WTC11 (cell line): ENCODE measurements around the gene NEBL. TPM values are rescaled to one million over a fixed set of nuclear protein-coding genes. Genes with fewer than 3 reads are reported as not detected.

Experiments used
- ATAC-seq: fragments of 200-7000 bp; cut with Tn5 transposase; 2 replicates; pipeline ENCODE4 v1.10.0; 2021; ENCODE audit warnings: mild to moderate bottlenecking, moderate library complexity
- CTCF ChIA-PET: fragments of 300-600 bp; sonication (Branson Sonifier 250); formaldehyde crosslinking; loops from one replicate; lab custom pipeline; 2021; ENCODE audit warnings: antibody characterized with exemption; lab: Charles Lee
- POLR2A ChIA-PET: fragments of 350-600 bp; sonication (Branson Sonifier 250); formaldehyde crosslinking; loops from one replicate; lab custom pipeline; 2021; ENCODE audit warnings: antibody characterized with exemption; lab: Charles Lee
- DNase-seq: peaks from one replicate; pipeline ENCODE4 v3.0.0; 2021; ENCODE audit warnings: low spot score
- H3K27ac Mint-ChIP-seq: 2 replicates; pipeline ENCODE4 v1.8.0; 2021; ENCODE audit warnings: mixed read lengths
- H3K27me3 Mint-ChIP-seq: 2 replicates; pipeline ENCODE4 v1.8.0; 2021; ENCODE audit warnings: low read depth, mild to moderate bottlenecking, moderate library complexity, mixed read lengths
- H3K36me3 Mint-ChIP-seq: 2 replicates; pipeline ENCODE4 v1.8.0; 2021; ENCODE audit warnings: mixed read lengths
- H3K4me1 Mint-ChIP-seq: 2 replicates; pipeline ENCODE4 v1.8.0; 2022; ENCODE audit warnings: mixed read lengths
- H3K4me3 Mint-ChIP-seq: 2 replicates; pipeline ENCODE4 v1.8.0; 2021; ENCODE audit warnings: mild to moderate bottlenecking, moderate library complexity, mixed read lengths
- H3K9me3 Mint-ChIP-seq: 2 replicates; pipeline ENCODE4 v1.8.0; 2021; ENCODE audit warnings: mixed read lengths
- AR ChIP-seq: fragments of 250-450 bp; sonication (Bioruptor Pico); IDR thresholded peaks from 2 replicates; pipeline ENCODE4 v1.9.0; 2021; ENCODE audit warnings: mild to moderate bottlenecking
- E2F4 ChIP-seq: sonication (generic); formaldehyde crosslinking; IDR thresholded peaks from 2 replicates; pipeline ENCODE4 v1.8.1; 2022; ENCODE audit warnings: low read depth, mild to moderate bottlenecking, moderate library complexity, missing genetic modification reagents, borderline replicate concordance
- GABPB1 ChIP-seq: sonication (generic); formaldehyde crosslinking; IDR thresholded peaks from 2 replicates; pipeline ENCODE4 v1.8.1; 2023; ENCODE audit warnings: mild to moderate bottlenecking, missing genetic modification reagents
- GRHL2 ChIP-seq: fragments of 250-450 bp; sonication (Bioruptor Pico); IDR thresholded peaks from 2 replicates; pipeline ENCODE4 v1.8.0; 2022; ENCODE audit warnings: mild to moderate bottlenecking, moderate library complexity; ENCODE audit not compliant: insufficient replicate concordance, severe bottlenecking
- HMGA2 ChIP-seq: fragments of 250-450 bp; sonication (Bioruptor Pico); IDR thresholded peaks from 2 replicates; pipeline ENCODE4 v1.4.0; 2021; ENCODE audit warnings: mild to moderate bottlenecking, moderate library complexity
- MXD4 ChIP-seq: fragments of 250-450 bp; sonication (Bioruptor Pico); IDR thresholded peaks from 2 replicates; pipeline ENCODE4 v1.8.0; 2021; ENCODE audit warnings: mild to moderate bottlenecking, moderate library complexity, borderline replicate concordance
- MYBL2 ChIP-seq: sonication (generic); formaldehyde crosslinking; IDR thresholded peaks from 2 replicates; pipeline ENCODE4 v1.8.1; 2023; ENCODE audit warnings: mild to moderate bottlenecking, moderate library complexity, missing genetic modification reagents
- TCF7 ChIP-seq: sonication (generic); formaldehyde crosslinking; IDR thresholded peaks from 2 replicates; pipeline ENCODE4 v1.8.0; 2022; ENCODE audit warnings: mild to moderate bottlenecking, low read depth, missing genetic modification reagents, moderate library complexity
- ZBTB43 ChIP-seq: sonication (generic); formaldehyde crosslinking; IDR thresholded peaks from 2 replicates; pipeline ENCODE4 v1.8.1; 2023; ENCODE audit warnings: mild to moderate bottlenecking, missing genetic modification reagents
- total RNA-seq: library from RNA; stranded (reverse); gene quantifications from 3 replicates; pipeline ENCODE4 v1.2.3, GENCODE V29; 2021
- TF ChIP-seq, protein P1 (sequence below): sonication (generic); formaldehyde crosslinking; IDR thresholded peaks from 2 replicates; pipeline ENCODE4 v1.8.1; 2023; ENCODE audit warnings: mild to moderate bottlenecking, missing genetic modification reagents, moderate library complexity
- TF ChIP-seq, protein P2 (sequence below): sonication (generic); formaldehyde crosslinking; conservative IDR thresholded peaks from 2 replicates; pipeline ENCODE4 v1.8.1; 2022; ENCODE audit warnings: mild to moderate bottlenecking, missing genetic modification reagents
- TF ChIP-seq, protein P3 (sequence below): fragments of 200-600 bp; IDR thresholded peaks from 2 replicates; pipeline ENCODE4 v1.8.0; 2022; ENCODE audit warnings: antibody characterized with exemption
- TF ChIP-seq, protein P4 (sequence below): fragments of 250-450 bp; sonication (Bioruptor Pico); IDR thresholded peaks from 2 replicates; pipeline ENCODE4 v1.9.0; 2021; ENCODE audit warnings: mild to moderate bottlenecking, borderline replicate concordance
- TF ChIP-seq, protein P5 (sequence below): fragments of 250-450 bp; sonication (Bioruptor Pico); IDR thresholded peaks from 2 replicates; pipeline ENCODE4 v1.9.0; 2021; ENCODE audit warnings: moderate library complexity, mild to moderate bottlenecking, inconsistent platforms, borderline replicate concordance

The NEBL gene
- total RNA-seq, 1 experiment from 2014 or later: 8.9 TPM

DNA sequence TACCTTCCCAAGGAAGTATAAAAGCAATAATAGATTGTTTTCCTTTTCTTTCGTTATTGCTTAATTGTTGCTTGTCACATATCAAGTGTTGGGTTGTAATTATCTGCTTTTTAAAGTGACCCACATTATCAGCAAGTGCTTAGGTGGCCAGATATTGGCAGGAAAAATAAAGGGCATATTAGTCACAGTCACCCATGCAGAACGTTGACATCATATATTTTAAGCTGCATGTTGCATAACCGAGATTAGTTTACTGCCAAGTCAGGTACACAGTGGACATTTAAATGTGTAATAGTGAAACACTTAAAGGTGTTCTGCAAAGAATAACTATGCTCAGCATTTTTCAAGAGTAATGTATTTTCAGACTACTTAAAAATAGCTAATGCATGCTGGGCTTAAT is 11.4 kb downstream of the NEBL start:
- POLR2A ChIA-PET: no interaction called here
- no peak for DNase-seq
- CTCF ChIA-PET: no interaction called here
- H3K36me3 Mint-ChIP-seq: no peaks in the 10 kb centered on the region
- H3K4me3 Mint-ChIP-seq: no peak overlapping the region
- peaks cover 5% of the 10 kb centered on the region for H3K27me3 Mint-ChIP-seq
- TF ChIP-seq AR (CRISPR knock-in tag): no peak
- TF ChIP-seq, protein P1, sequence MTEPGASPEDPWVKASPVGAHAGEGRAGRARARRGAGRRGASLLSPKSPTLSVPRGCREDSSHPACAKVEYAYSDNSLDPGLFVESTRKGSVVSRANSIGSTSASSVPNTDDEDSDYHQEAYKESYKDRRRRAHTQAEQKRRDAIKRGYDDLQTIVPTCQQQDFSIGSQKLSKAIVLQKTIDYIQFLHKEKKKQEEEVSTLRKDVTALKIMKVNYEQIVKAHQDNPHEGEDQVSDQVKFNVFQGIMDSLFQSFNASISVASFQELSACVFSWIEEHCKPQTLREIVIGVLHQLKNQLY: no peak
- no peak for TF ChIP-seq HMGA2 (CRISPR knock-in tag)
- TF ChIP-seq MYBL2: no peak
- TF ChIP-seq, protein P2, sequence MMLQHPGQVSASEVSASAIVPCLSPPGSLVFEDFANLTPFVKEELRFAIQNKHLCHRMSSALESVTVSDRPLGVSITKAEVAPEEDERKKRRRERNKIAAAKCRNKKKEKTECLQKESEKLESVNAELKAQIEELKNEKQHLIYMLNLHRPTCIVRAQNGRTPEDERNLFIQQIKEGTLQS (CRISPR knock-in tag): no peak
- no peak for TF ChIP-seq E2F4 (CRISPR knock-in tag)
- no peak for TF ChIP-seq MXD4 (CRISPR knock-in tag)
- no peak for TF ChIP-seq GABPB1 (CRISPR knock-in tag)
- TF ChIP-seq, protein P3, sequence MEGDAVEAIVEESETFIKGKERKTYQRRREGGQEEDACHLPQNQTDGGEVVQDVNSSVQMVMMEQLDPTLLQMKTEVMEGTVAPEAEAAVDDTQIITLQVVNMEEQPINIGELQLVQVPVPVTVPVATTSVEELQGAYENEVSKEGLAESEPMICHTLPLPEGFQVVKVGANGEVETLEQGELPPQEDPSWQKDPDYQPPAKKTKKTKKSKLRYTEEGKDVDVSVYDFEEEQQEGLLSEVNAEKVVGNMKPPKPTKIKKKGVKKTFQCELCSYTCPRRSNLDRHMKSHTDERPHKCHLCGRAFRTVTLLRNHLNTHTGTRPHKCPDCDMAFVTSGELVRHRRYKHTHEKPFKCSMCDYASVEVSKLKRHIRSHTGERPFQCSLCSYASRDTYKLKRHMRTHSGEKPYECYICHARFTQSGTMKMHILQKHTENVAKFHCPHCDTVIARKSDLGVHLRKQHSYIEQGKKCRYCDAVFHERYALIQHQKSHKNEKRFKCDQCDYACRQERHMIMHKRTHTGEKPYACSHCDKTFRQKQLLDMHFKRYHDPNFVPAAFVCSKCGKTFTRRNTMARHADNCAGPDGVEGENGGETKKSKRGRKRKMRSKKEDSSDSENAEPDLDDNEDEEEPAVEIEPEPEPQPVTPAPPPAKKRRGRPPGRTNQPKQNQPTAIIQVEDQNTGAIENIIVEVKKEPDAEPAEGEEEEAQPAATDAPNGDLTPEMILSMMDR: no peak
- TF ChIP-seq, protein P4, sequence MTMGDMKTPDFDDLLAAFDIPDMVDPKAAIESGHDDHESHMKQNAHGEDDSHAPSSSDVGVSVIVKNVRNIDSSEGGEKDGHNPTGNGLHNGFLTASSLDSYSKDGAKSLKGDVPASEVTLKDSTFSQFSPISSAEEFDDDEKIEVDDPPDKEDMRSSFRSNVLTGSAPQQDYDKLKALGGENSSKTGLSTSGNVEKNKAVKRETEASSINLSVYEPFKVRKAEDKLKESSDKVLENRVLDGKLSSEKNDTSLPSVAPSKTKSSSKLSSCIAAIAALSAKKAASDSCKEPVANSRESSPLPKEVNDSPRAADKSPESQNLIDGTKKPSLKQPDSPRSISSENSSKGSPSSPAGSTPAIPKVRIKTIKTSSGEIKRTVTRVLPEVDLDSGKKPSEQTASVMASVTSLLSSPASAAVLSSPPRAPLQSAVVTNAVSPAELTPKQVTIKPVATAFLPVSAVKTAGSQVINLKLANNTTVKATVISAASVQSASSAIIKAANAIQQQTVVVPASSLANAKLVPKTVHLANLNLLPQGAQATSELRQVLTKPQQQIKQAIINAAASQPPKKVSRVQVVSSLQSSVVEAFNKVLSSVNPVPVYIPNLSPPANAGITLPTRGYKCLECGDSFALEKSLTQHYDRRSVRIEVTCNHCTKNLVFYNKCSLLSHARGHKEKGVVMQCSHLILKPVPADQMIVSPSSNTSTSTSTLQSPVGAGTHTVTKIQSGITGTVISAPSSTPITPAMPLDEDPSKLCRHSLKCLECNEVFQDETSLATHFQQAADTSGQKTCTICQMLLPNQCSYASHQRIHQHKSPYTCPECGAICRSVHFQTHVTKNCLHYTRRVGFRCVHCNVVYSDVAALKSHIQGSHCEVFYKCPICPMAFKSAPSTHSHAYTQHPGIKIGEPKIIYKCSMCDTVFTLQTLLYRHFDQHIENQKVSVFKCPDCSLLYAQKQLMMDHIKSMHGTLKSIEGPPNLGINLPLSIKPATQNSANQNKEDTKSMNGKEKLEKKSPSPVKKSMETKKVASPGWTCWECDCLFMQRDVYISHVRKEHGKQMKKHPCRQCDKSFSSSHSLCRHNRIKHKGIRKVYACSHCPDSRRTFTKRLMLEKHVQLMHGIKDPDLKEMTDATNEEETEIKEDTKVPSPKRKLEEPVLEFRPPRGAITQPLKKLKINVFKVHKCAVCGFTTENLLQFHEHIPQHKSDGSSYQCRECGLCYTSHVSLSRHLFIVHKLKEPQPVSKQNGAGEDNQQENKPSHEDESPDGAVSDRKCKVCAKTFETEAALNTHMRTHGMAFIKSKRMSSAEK (CRISPR knock-in tag): no peak
- TF ChIP-seq, protein P5, sequence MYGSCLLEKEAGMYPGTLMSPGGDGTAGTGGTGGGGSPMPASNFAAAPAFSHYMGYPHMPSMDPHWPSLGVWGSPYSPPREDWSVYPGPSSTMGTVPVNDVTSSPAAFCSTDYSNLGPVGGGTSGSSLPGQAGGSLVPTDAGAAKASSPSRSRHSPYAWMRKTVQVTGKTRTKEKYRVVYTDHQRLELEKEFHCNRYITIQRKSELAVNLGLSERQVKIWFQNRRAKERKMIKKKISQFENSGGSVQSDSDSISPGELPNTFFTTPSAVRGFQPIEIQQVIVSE (CRISPR knock-in tag): no peak
- no peak for TF ChIP-seq GRHL2
- no peak for TF ChIP-seq TCF7 (CRISPR knock-in tag)
- TF ChIP-seq ZBTB43 (CRISPR knock-in tag): no peak
- TF ChIP-seq, all 79 proteins: peak for 0
- Mint-ChIP-seq H3K9me3 (no peaks in the 10 kb centered on the region), H3K27ac (no peak overlapping the region), H3K4me1 (peaks cover 20% of the 10 kb centered on the region)
- ATAC-seq: no peak
